Lung (tissue), 12 donors: ENCODE measurements around the gene KIF25. TPM values are rescaled to one million over a fixed set of nuclear protein-coding genes. Genes with fewer than 3 reads are reported as not detected.

Source experiments
- ATAC-seq: fragments of 200-7000 bp; cut with Tn5 transposase; one replicate; pipeline ENCODE4 v1.9.1; 2020; ENCODE audit warnings: moderate number of reproducible peaks; ENCODE audit not compliant: insufficient read depth, low FRiP score
- DNase-seq, 3 donors: peaks; one replicate each; pipeline ENCODE4 v3.0.0-alpha.2; 2013 to 2017
- H3K27ac ChIP-seq, 2 donors: one replicate each; pipeline ENCODE4 v1.5.1; 2013; ENCODE audit warnings: mild to moderate bottlenecking in 2 of 2, moderate library complexity in 2 of 2, control low read depth in 1 of 2, inconsistent platforms in 1 of 2, low read depth in 1 of 2, low read length in 1 of 2
- H3K27me3 ChIP-seq, 3 donors: one replicate each; pipeline ENCODE4 v1.5.1; 2013; ENCODE audit warnings: low read length in 2 of 3; ENCODE audit not compliant: control insufficient read depth in 3 of 3, insufficient read depth in 3 of 3
- H3K36me3 ChIP-seq, 4 donors: one replicate each; pipeline ENCODE4 v1.5.1; 2013; ENCODE audit warnings: low read length in 4 of 4, mild to moderate bottlenecking in 1 of 4, moderate library complexity in 1 of 4; ENCODE audit not compliant: control insufficient read depth in 4 of 4, insufficient read depth in 4 of 4
- H3K4me1 ChIP-seq, 5 donors: one replicate each; pipeline ENCODE4 v1.5.1; 2013; ENCODE audit warnings: low read length in 5 of 5, mild to moderate bottlenecking in 2 of 5, moderate library complexity in 1 of 5; ENCODE audit not compliant: control insufficient read depth in 5 of 5, insufficient read depth in 5 of 5
- H3K4me3 ChIP-seq: one replicate; pipeline ENCODE4 v1.5.1; 2013; ENCODE audit warnings: mild to moderate bottlenecking, control low read depth, moderate library complexity
- H3K9ac ChIP-seq, 2 donors: one replicate each; pipeline ENCODE4 v1.5.1; 2013; ENCODE audit warnings: low read length in 2 of 2, control low read depth in 1 of 2; ENCODE audit not compliant: insufficient read depth in 1 of 2
- H3K9me3 ChIP-seq, 4 donors: one replicate each; pipeline ENCODE4 v1.5.1; 2013; ENCODE audit warnings: low read length in 3 of 4, mild to moderate bottlenecking in 1 of 4, moderate library complexity in 1 of 4; ENCODE audit not compliant: control insufficient read depth in 4 of 4, insufficient read depth in 3 of 4
- WGBS, 2 donors: extraction: QIAGEN DNeasy Blood & Tissue Kit; methylation state at CpG; one replicate each; pipeline ENCODE4 v1.1.7; 2013; 5-methylcytosine and 5-hydroxymethylcytosine counted together
- polyA plus RNA-seq, 2 donors: library from polyadenylated mRNA; stranded (reverse); fragments of 200-250 nt; gene quantifications; one replicate each; pipeline ENCODE4 v1.2.1, GENCODE V29; 2013
- total RNA-seq, 2 donors: library from RNA; depleted of rRNA in 1 of 2; stranded (reverse); fragments of >200 nt in 1 of 2; gene quantifications; one replicate each; pipeline ENCODE4 v1.2.1, GENCODE V29; 2014 to 2021
- TF ChIP-seq, protein P1 (sequence below): IDR thresholded peaks from 2 replicates; pipeline ENCODE4 v1.5.1; 2012; ENCODE audit warnings: mild to moderate bottlenecking; ENCODE audit errors: control extremely low read depth, extremely low read depth
- donor health status: control.
- donor health status: control.
- donor health status: Bipolar disorder and iron deficiency.
- donor health status: healthy.
- donor health status: DM: yes; HTN: yes; CAD: no.

Gene KIF25
- total and polyA plus RNA-seq, 4 donors: 0.24 to 5.3 (median 0.53) TPM

DNA sequence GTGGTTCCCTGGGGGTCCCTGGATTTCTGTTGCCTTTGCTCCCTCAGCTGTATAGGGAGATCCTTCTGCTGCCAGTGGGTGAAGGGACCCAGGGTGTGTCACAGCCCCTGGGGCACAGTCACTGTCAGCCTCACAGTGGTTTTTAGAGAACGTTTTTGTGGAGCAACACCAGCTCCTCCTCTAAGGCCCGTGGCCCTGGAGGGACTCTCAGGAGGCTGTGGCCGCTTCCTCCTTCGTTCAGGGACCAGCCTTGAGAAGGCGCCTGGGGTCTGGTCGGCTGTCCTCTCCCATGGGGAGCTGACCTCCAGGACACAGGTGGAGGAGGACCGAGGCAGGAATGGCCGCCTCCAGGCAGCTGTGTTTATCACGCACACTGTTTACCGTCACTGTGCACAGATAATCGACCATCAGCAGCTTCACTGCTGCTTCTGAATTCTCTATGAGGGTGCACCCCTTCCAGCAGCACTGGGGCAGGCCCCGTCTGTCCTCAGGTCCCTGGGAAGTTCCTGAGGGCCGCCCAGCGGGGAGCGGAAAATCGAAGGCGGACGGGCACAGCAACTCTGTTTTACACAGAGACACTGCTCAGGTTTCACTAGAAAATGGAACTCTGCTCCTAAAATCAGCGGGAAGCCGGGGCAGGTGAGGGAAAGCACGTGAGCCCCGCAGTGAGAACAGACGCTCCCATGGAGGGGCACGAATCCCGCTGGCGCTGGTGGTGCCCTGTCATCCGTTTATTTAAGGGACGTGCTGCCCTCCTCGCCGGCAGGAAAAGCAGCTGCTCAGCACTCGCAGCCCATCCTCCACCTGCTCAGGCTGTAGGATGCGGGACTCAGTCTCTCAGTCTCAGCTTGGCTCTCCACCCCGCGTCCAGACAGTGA, 92.0 kb downstream of the KIF25 start:
- no peak overlapping the region for H3K27ac ChIP-seq
- peaks cover 0 to 5% (median 0%) of the 10 kb centered on the region in 4 donors for H3K36me3 ChIP-seq
- H3K4me3 ChIP-seq: no peak overlapping the region
- WGBS, 2 donors: 79 to 84% methylated on average over 34 of the region's 34 CpGs
- ATAC-seq (no peak), DNase-seq (no peak)
- peaks cover 0 to 8% (median 0%) of the 10 kb centered on the region in 4 donors for H3K9me3 ChIP-seq
- H3K27me3 ChIP-seq: no peaks in the 10 kb centered on the region
- H3K9ac ChIP-seq: no peak overlapping the region
- TF ChIP-seq, protein P1, sequence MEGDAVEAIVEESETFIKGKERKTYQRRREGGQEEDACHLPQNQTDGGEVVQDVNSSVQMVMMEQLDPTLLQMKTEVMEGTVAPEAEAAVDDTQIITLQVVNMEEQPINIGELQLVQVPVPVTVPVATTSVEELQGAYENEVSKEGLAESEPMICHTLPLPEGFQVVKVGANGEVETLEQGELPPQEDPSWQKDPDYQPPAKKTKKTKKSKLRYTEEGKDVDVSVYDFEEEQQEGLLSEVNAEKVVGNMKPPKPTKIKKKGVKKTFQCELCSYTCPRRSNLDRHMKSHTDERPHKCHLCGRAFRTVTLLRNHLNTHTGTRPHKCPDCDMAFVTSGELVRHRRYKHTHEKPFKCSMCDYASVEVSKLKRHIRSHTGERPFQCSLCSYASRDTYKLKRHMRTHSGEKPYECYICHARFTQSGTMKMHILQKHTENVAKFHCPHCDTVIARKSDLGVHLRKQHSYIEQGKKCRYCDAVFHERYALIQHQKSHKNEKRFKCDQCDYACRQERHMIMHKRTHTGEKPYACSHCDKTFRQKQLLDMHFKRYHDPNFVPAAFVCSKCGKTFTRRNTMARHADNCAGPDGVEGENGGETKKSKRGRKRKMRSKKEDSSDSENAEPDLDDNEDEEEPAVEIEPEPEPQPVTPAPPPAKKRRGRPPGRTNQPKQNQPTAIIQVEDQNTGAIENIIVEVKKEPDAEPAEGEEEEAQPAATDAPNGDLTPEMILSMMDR: no peak
- H3K4me1 ChIP-seq: peaks cover 0 to 20% (median 7%) of the 10 kb centered on the region in 5 donors

DNA sequence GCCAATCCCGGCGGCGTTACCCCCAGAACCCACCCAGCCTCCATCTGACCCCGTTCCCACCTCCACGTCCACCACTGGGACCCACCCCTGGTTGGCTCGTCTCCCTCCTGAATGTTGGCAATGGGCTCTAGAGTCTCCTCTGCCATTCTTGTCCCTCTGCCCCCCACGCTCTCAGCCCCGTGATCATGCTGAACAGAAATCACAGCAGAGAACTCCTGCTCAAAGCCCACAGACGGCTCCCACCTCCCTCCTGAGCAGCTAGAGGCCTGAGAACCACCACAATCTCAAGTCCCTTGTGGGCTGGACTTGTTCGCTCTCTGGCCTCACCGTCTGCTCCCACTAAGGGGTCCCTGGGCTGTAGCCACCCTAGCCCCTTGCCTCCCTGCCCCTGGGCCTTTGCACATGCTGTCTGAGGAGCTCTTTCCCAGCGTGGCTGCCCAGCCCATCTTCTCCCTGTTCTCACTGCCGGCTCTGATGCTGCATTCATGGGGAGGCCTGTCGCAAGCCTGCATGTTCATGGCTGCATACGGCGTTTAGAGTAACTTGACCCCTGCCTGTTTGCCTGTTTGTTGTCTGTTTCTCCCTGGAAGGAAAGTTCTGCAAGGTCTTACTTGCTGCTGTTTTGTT, 92.7 kb downstream of the KIF25 start:
- H3K9ac ChIP-seq: no peak overlapping the region
- ATAC-seq (no peak), DNase-seq (no peak)
- 78 to 93% methylated on average over 16 of the region's 16 CpGs for WGBS, 2 donors
- peaks cover 0 to 5% (median 0%) of the 10 kb centered on the region in 4 donors for H3K36me3 ChIP-seq
- H3K9me3 ChIP-seq: peaks cover 0 to 8% (median 0%) of the 10 kb centered on the region in 4 donors
- TF ChIP-seq, protein P1: no peak
- no peaks in the 10 kb centered on the region for H3K27me3 ChIP-seq
- H3K4me1 ChIP-seq: peaks cover 0 to 20% (median 7%) of the 10 kb centered on the region in 5 donors
- H3K27ac ChIP-seq: no peak overlapping the region
- no peak overlapping the region for H3K4me3 ChIP-seq

DNA sequence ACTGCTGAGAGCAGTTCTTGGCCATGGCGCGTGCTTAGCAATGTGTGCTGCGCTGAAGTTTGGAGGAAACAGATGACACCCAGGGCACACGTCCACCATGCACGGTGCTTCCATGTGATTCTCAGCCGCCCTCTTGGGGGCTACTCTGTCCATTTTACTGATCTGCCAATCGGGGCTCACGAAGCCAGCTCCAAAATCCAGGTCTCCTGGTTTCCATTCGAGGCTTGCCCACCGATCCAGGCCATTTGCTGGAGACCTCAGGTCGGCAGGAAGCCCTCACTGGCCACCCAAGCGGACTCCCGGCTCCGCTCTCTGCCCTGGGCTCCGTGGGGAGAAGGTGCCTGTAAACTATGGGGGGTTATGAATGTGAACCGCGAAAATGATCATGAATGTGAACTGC, 93.2 kb downstream of the KIF25 start:
- 84 to 85% methylated on average over 17 of the region's 17 CpGs for WGBS, 2 donors

More for the DNA sequence above, 93.2 kb downstream of the KIF25 start:
- H3K9me3 ChIP-seq: peaks cover 0 to 8% (median 0%) of the 10 kb centered on the region in 4 donors
- H3K27ac ChIP-seq: no peak overlapping the region
- no peaks in the 10 kb centered on the region for H3K27me3 ChIP-seq
- TF ChIP-seq, protein P1: no peak
- H3K36me3 ChIP-seq: peaks cover 0 to 5% (median 0%) of the 10 kb centered on the region in 4 donors
- peaks cover 0 to 20% (median 7%) of the 10 kb centered on the region in 5 donors for H3K4me1 ChIP-seq
- H3K4me3 ChIP-seq: no peak overlapping the region
- no peak for ATAC-seq
- no peak for DNase-seq
- H3K9ac ChIP-seq: no peak overlapping the region
